ENCODE measurements around the gene TXNDC8.

- TF ChIP-seq CTCF (IDR thresholded peaks at IDR 0.05) (no peak), POLR2A (IDR thresholded peaks at IDR 0.05) (no peak)
These were observed 3.5 kb downstream of the TXNDC8 start for GRCh38 chr9:110334183-110334582.
